K562 (cell line): ENCODE results near the gene KDM4F. TPM values are rescaled to one million over a fixed set of nuclear protein-coding genes. Genes with fewer than 3 reads are reported as not detected.

Source experiments
- ATAC-seq: fragments of 200-7000 bp; cut with Tn5 transposase; 3 replicates; pipeline ENCODE4 v1.9.1; 2020; ENCODE audit warnings: moderate library complexity
- BruUV-seq: library from RNA; stranded (reverse); fragments of 400-500 nt; replicated peaks from 2 replicates; lab custom pipeline; 2021; lab: Mats Ljungman, UMichigan
- CTCF ChIA-PET: fragments of 300-600 bp; formaldehyde crosslinking; extraction: SDS; loops from one replicate; lab custom pipeline; 2021; ENCODE audit warnings: low intra/inter-chr PET ratio; lab: Yijun Ruan, JAX
- POLR2A ChIA-PET: fragments of 300-600, 350-650 bp; sonication (Branson Sonifier 250); formaldehyde crosslinking; extraction: SDS; loops from one replicate; lab custom pipeline; 2021; ENCODE audit warnings: antibody characterized with exemption, inconsistent platforms; lab: Yijun Ruan, JAX
- DNase-seq, 4 experiments: peaks; one replicate each; pipeline versions ENCODE4 v3.0.0 to v3.0.0-alpha.2; 2011 to 2018; ENCODE audit warnings: low spot score in 3 of 4, mixed read lengths in 3 of 4; ENCODE audit errors: extremely low read depth in 1 of 4
- FAIRE-seq: peaks from 2 replicates; lab custom pipeline; 2011; peaks lifted over from hg19 to GRCh38; lab: Jason Lieb, UNC
- H2AFZ ChIP-seq: 2 replicates; pipeline ENCODE4 v1.6.0; 2011; ENCODE audit warnings: low read depth, low read length, control low read depth, inconsistent platforms
- H3K27ac ChIP-seq: fragments of 200-600 bp; 3 replicates; pipeline ENCODE4 v1.8.0; 2011; ENCODE audit warnings: low read depth, mild to moderate bottlenecking, control low read depth, inconsistent platforms, low read length, moderate library complexity, mixed read lengths; ENCODE audit errors: extremely low read depth
- H3K27me3 ChIP-seq, 2 experiments: fragments of 300-600 bp in 1 of 2; 2 replicates in 1 of 2; 3 replicates in 1 of 2; pipeline versions ENCODE4 v1.6.0 to v1.8.0; 2011; ENCODE audit warnings: inconsistent platforms in 2 of 2, low read length in 2 of 2, mild to moderate bottlenecking in 1 of 2, mixed read lengths in 1 of 2, moderate library complexity in 1 of 2; ENCODE audit not compliant: control insufficient read depth in 2 of 2, insufficient read depth in 2 of 2
- H3K36me3 ChIP-seq: fragments of 300-600 bp; 3 replicates; pipeline ENCODE4 v1.8.0; 2011; ENCODE audit warnings: mild to moderate bottlenecking, low read length, inconsistent platforms; ENCODE audit not compliant: control insufficient read depth, insufficient read depth
- H3K4me1 ChIP-seq, 2 experiments: fragments of 200-600 bp in 1 of 2; replicated peaks in 1 of 2; 2 replicates in 1 of 2; 3 replicates in 1 of 2; pipeline versions ENCODE4 v1.5.1 to v1.8.0; 2011; ENCODE audit warnings: inconsistent platforms in 2 of 2, low read length in 2 of 2, mild to moderate bottlenecking in 1 of 2, mixed read lengths in 1 of 2, moderate library complexity in 1 of 2; ENCODE audit not compliant: control insufficient read depth in 2 of 2, insufficient read depth in 2 of 2
- H3K4me2 ChIP-seq: 2 replicates; pipeline ENCODE4 v1.6.1; 2011; ENCODE audit warnings: low read length, control low read depth, inconsistent platforms, mixed read lengths; ENCODE audit not compliant: insufficient read depth
- H3K4me3 ChIP-seq: fragments of 200-600 bp; sonication (generic), shearing (Covaris generic); 2 replicates; pipeline ENCODE4 v1.5.1; 2016; ENCODE audit warnings: control low read depth, inconsistent platforms
- H3K79me2 ChIP-seq: fragments of 200-600 bp; 3 replicates; pipeline ENCODE4 v1.8.0; 2011; ENCODE audit warnings: low read length, inconsistent platforms; ENCODE audit not compliant: control insufficient read depth, insufficient read depth
- H3K9ac ChIP-seq, 2 experiments: 2 replicates each; pipeline versions ENCODE4 v1.6.0 to v1.6.1; 2011; ENCODE audit warnings: low read depth in 2 of 2, low read length in 2 of 2, control low read depth in 1 of 2, inconsistent platforms in 1 of 2, mild to moderate bottlenecking in 1 of 2, mixed read lengths in 1 of 2; ENCODE audit not compliant: insufficient read depth in 1 of 2
- H3K9me1 ChIP-seq: one replicate; pipeline ENCODE4 v1.6.0; 2011; ENCODE audit warnings: inconsistent platforms, mild to moderate bottlenecking, low read length, moderate library complexity; ENCODE audit not compliant: control insufficient read depth, insufficient read depth
- H3K9me3 ChIP-seq: replicated peaks from 2 replicates; pipeline ENCODE4 v1.5.1; 2011; ENCODE audit warnings: low read depth, low read length, inconsistent platforms; ENCODE audit not compliant: control insufficient read depth, insufficient read depth
- H4K20me1 ChIP-seq: replicated peaks from 2 replicates; pipeline ENCODE4 v1.6.1; 2011; ENCODE audit warnings: low read length, inconsistent platforms, mixed read lengths; ENCODE audit not compliant: control insufficient read depth, insufficient read depth
- CTCF ChIP-seq, 3 experiments: IDR thresholded peaks in 2 of 3; conservative IDR thresholded peaks in 1 of 3; 2 replicates each; pipeline ENCODE4 v1.5.1; 2011 to 2012; ENCODE audit warnings: low read length in 3 of 3, mild to moderate bottlenecking in 3 of 3, control low read depth in 2 of 3, improper control_type of control experiment in 1 of 3, inconsistent platforms in 1 of 3, low read depth in 1 of 3, mixed read lengths in 1 of 3, moderate library complexity in 1 of 3; ENCODE audit not compliant: insufficient read depth in 2 of 3
- ELF2 ChIP-seq: fragments of 250-450 bp; sonication (Bioruptor Pico); IDR thresholded peaks from 2 replicates; pipeline ENCODE4 v1.5.0; 2021; ENCODE audit warnings: mild to moderate bottlenecking
- ELF4 ChIP-seq: fragments of 450-650 bp; formaldehyde crosslinking; IDR thresholded peaks from 2 replicates; pipeline ENCODE4 v1.4.0; 2022; ENCODE audit warnings: missing genetic modification characterization
- GABPA ChIP-seq: fragments of 200-800 bp; sonication (Bioruptor generic); conservative IDR thresholded peaks from 2 replicates; pipeline ENCODE4 v1.6.1; 2016; ENCODE audit warnings: low read depth, missing genetic modification characterization, missing compliant biosample characterization
- L3MBTL2 ChIP-seq: fragments of 450-650 bp; IDR thresholded peaks from 2 replicates; pipeline ENCODE4 v1.6.1; 2016; ENCODE audit warnings: mild to moderate bottlenecking, moderate library complexity
- RAD21 ChIP-seq, 2 experiments: fragments of 250-450 bp in 1 of 2; fragments of 450-650 bp in 1 of 2; sonication (Bioruptor Pico) in 1 of 2; formaldehyde crosslinking in 1 of 2; IDR thresholded peaks in 1 of 2; conservative IDR thresholded peaks in 1 of 2; 2 replicates each; pipeline versions ENCODE4 v1.4.0 to v1.8.0; 2020 to 2022; ENCODE audit warnings: mild to moderate bottlenecking in 2 of 2, moderate library complexity in 1 of 2
- TEAD4 ChIP-seq, 2 experiments: sonication (generic) in 1 of 2; formaldehyde crosslinking in 1 of 2; IDR thresholded peaks; 2 replicates each; pipeline versions ENCODE4 v1.6.1 to v1.8.0; 2012 to 2022; ENCODE audit warnings: borderline replicate concordance in 1 of 2, inconsistent platforms in 1 of 2, low read length in 1 of 2, mild to moderate bottlenecking in 1 of 2, missing genetic modification reagents in 1 of 2
- UBTF ChIP-seq, 2 experiments: IDR thresholded peaks; 2 replicates each; pipeline ENCODE4 v1.6.1; 2012; ENCODE audit warnings: improper control_type of control experiment in 2 of 2, low read depth in 2 of 2, low read length in 2 of 2, borderline replicate concordance in 1 of 2
- ZBTB34 ChIP-seq: fragments of 250-450 bp; sonication (Bioruptor Pico); IDR thresholded peaks from 2 replicates; pipeline ENCODE4 v1.8.0; 2021; ENCODE audit warnings: mild to moderate bottlenecking, moderate library complexity
- WGBS: fragments of 100-300 bp; shearing (Covaris generic); methylation state at CpG from one replicate; pipeline ENCODE4 v1.1.6; 2016; ENCODE audit warnings: low coverage, mixed read lengths; ENCODE audit not compliant: insufficient coverage; ENCODE audit errors: missing lambda C conversion rate; 5-methylcytosine and 5-hydroxymethylcytosine counted together
- in situ Hi-C: fragments of 300-500 bp; cut with MboI; formaldehyde crosslinking; loops from 4 replicates; pipeline ENCODE4 v1.15.0; 2018; ENCODE audit warnings: inconsistent platforms, mixed read lengths
- intact Hi-C: fragments of 100-400 bp; cut with micrococcal nuclease; formaldehyde crosslinking; loops from 2 replicates; pipeline ENCODE4 v1.14.2; 2022
- polyA plus RNA-seq, 8 experiments: library from polyadenylated mRNA; depleted of rRNA in 4 of 8; stranded (reverse) in 5 of 8; unstranded in 3 of 8; fragments of >200 nt; fragmentation: Nextera tagmentation in 2 of 8; fragmentation: Illumina TruSeq in 1 of 8; extraction: Ambion mirVana in 2 of 8; extraction: Trizol in 1 of 8; gene quantifications; 2 replicates each; pipeline versions ENCODE4 v1.2.1 to v1.2.3, GENCODE V29; 2011 to 2014; ENCODE audit warnings: inconsistent platforms in 1 of 8, missing spikeins in 1 of 8
- total RNA-seq, 7 experiments: library from RNA; depleted of rRNA in 6 of 7; stranded (reverse); fragments of >200 nt in 6 of 7; fragmentation: Illumina TruSeq in 2 of 7; extraction: Trizol in 2 of 7; gene quantifications; 2 replicates each; pipeline versions ENCODE4 v1.2.1 to v1.2.3, GENCODE V29; 2011 to 2021; ENCODE audit warnings: low replicate concordance in 1 of 7

KDM4F gene
- total and polyA plus RNA-seq, 9 of the 15 experiments (the other 6 are each of a cell fraction or from before 2014, with no cell fraction given), result not detected

- TF ChIP-seq UBTF (IDR thresholded peaks at IDR 0.05; ENCODE audit: borderline replicate concordance in 1 of 2, low read depth in 2 of 2, low read length in 2 of 2), result no peak
- no peak for TF ChIP-seq ELF2 (CRISPR knock-in tag)
- no peak for TF ChIP-seq GABPA
- no peak for TF ChIP-seq ELF4
- no peak for TF ChIP-seq ZBTB34 (CRISPR knock-in tag)
Observed at GRCh38 chr11:95045812-95046211, 3.4 kb upstream of the KDM4F start (continued).

GRCh38 chr11:95050595-95051202 is 1.5 kb downstream of the KDM4F start:
- Histone ChIP-seq H3K4me2 (peak overlapping the region; percentile 7; the same call in 1 of the 2 replicates), H3K9me3 (no peaks in the 10 kb centered on the region), H3K27ac (no peak overlapping the region), H3K9ac (0 out of 4 replicates have a peak overlapping the region, but pooled peaks of 1 of the 2 experiments have one; percentile 29), H3K36me3 (no peaks in the 10 kb centered on the region), H2AFZ (peak overlapping the region; percentile 66), H3K79me2 (no peaks in the 10 kb centered on the region), H3K4me3 (no peak overlapping the region), H3K9me1 (no peaks in the 10 kb centered on the region), H3K4me1 (peaks cover 4 to 6% of the 10 kb centered on the region in 2 experiments; a peak in 2 of 5 replicates), H3K27me3 (peaks cover 3 to 18% of the 10 kb centered on the region in 2 experiments; a peak in 3 of 5 replicates), H4K20me1 (no peaks in the 10 kb centered on the region)
- intact Hi-C loops, result loop anchor here (5.0 kb wide), 1 partner anchor 428 kb away; no protein-coding TSS in a partner anchor
- BruUV-seq, result no TSS peak
- ATAC-seq (peak; percentile 75), DNase-seq (no peak), FAIRE-seq (no peak)
- ChIA-PET CTCF (no interaction called here), POLR2A (no interaction called here)
- 21% methylated on average over 21 of the region's 22 CpGs for WGBS
- in situ Hi-C loops, result no loop called here
- TF ChIP-seq CTCF (IDR thresholded peaks at IDR 0.05 in 2 of 3, conservative IDR thresholded peaks at IDR 0.05 in 1 of 3; ENCODE audit: insufficient read depth in 2 of 3, low read depth in 1 of 3, low read length in 3 of 3) (peak; percentile 20 to 23 (median 21); a peak in 3 of 6 replicates), RAD21 (CRISPR knock-in tag; conservative IDR thresholded peaks at IDR 0.05 in 1 of 2, IDR thresholded peaks at IDR 0.05 in 1 of 2) (peak in 1 of 2 experiments; percentile 56; a peak in 2 of 4 replicates), TEAD4 (IDR thresholded peaks at IDR 0.05; ENCODE audit: low read length) (no peak), TEAD4 (CRISPR knock-in tag; IDR thresholded peaks at IDR 0.05; ENCODE audit: borderline replicate concordance) (no peak), L3MBTL2 (peak; percentile 11; the same call in 1 of the 2 replicates)
